ENCODE measurements around the gene HDAC5. TPM values are rescaled to one million over a fixed set of nuclear protein-coding genes. Genes with fewer than 3 reads are reported as not detected.

The HDAC5 gene
- total and polyA plus RNA-seq, 2 donors (not counting 1 experiment from before 2014, with no cell fraction given), result 31.3 to 125 TPM

DNA sequence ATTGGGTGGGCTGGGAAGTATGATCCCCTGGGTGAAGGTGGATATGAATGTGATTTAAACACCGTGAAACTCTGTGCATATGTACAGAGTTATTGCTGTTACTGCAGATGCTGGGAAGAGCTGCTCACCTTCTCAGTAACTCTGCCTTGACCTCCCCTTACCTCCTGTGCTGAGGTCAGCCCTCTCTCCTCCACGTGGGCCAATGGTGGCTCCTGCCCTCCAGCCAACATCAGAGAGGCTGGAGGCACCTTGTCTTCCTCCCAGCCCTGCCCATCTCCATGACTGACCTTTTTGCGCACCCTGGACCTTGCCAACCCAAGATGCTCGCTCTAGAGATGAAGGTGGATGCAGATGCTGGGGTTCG is 46.7 kb upstream of the HDAC5 start:
- Histone ChIP-seq H3K9me3 (ENCODE audit: control insufficient read depth, insufficient read depth, low read depth, low read length) (no peaks in the 10 kb centered on the region), H4K20me1 (ENCODE audit: control insufficient read depth, extremely low read depth, insufficient read depth, low read length) (no peaks in the 10 kb centered on the region), H3K27ac (ENCODE audit: insufficient read depth, low read length) (no peak overlapping the region), H3K4me1 (ENCODE audit: control insufficient read depth, extremely low read depth, insufficient read depth, low read length) (peaks cover 7% of the 10 kb centered on the region), H3K36me3 (ENCODE audit: control insufficient read depth, insufficient read depth, low read length) (no peaks in the 10 kb centered on the region), H3K79me2 (ENCODE audit: control insufficient read depth, insufficient read depth, low read length) (no peaks in the 10 kb centered on the region), H3K4me3 (replicated peaks in 1 of 4; ENCODE audit: control extremely low read depth in 1 of 4, insufficient read depth in 1 of 4, low read depth in 3 of 4, low read length in 4 of 4) (peak overlapping the region in 1 of 4 experiments; percentile 50), H2AFZ (ENCODE audit: low read length) (no peak overlapping the region), H3K27me3 (ENCODE audit: control insufficient read depth, insufficient read depth, low read length) (no peaks in the 10 kb centered on the region), H3K4me2 (ENCODE audit: extremely low read depth, insufficient read depth, low read length) (peak overlapping the region; percentile 59), H3K9ac (ENCODE audit: insufficient read depth, low read length) (no peak overlapping the region)
- no peak for DNase-seq (ENCODE audit: low read depth in 2 of 2)
- TF ChIP-seq EZH2 (IDR thresholded peaks at IDR 0.05; ENCODE audit: low read length, missing control alignments), result no peak
- no peak for TF ChIP-seq CTCF (conservative IDR thresholded peaks at IDR 0.05 in 1 of 2, IDR thresholded peaks at IDR 0.05 in 1 of 2; ENCODE audit: low read depth in 1 of 2, low read length in 2 of 2)

GRCh38 chr17:44167181-44167861 is 43.9 kb upstream of the HDAC5 start:
- H4K20me1 ChIP-seq (ENCODE audit: control insufficient read depth, extremely low read depth, insufficient read depth, low read length), result no peaks in the 10 kb centered on the region
- H2AFZ ChIP-seq (ENCODE audit: low read length), result no peak overlapping the region
- no peak overlapping the region for H3K4me2 ChIP-seq (ENCODE audit: extremely low read depth, insufficient read depth, low read length)
- TF ChIP-seq EZH2 (IDR thresholded peaks at IDR 0.05; ENCODE audit: low read length, missing control alignments) (no peak), CTCF (conservative IDR thresholded peaks at IDR 0.05 in 1 of 2, IDR thresholded peaks at IDR 0.05 in 1 of 2; ENCODE audit: low read depth in 1 of 2, low read length in 2 of 2) (no peak)
- no peaks in the 10 kb centered on the region for H3K9me3 ChIP-seq (ENCODE audit: control insufficient read depth, insufficient read depth, low read depth, low read length)
- H3K79me2 ChIP-seq (ENCODE audit: control insufficient read depth, insufficient read depth, low read length), result no peaks in the 10 kb centered on the region
- DNase-seq (ENCODE audit: low read depth in 2 of 2), result no peak
- H3K36me3 ChIP-seq (ENCODE audit: control insufficient read depth, insufficient read depth, low read length), result no peaks in the 10 kb centered on the region
- no peaks in the 10 kb centered on the region for H3K27me3 ChIP-seq (ENCODE audit: control insufficient read depth, insufficient read depth, low read length)
- H3K4me3 ChIP-seq (replicated peaks in 1 of 4; ENCODE audit: control extremely low read depth in 1 of 4, insufficient read depth in 1 of 4, low read depth in 3 of 4, low read length in 4 of 4), result no peak overlapping the region
- H3K4me1 ChIP-seq (ENCODE audit: control insufficient read depth, extremely low read depth, insufficient read depth, low read length), result peaks cover 7% of the 10 kb centered on the region
- no peak overlapping the region for H3K27ac ChIP-seq (ENCODE audit: insufficient read depth, low read length)
- no peak overlapping the region for H3K9ac ChIP-seq (ENCODE audit: insufficient read depth, low read length)

GRCh38 chr17:44164476-44164875 is 41.0 kb upstream of the HDAC5 start:
- TF ChIP-seq EZH2 (IDR thresholded peaks at IDR 0.05; ENCODE audit: low read length, missing control alignments), result no peak
- no peak for TF ChIP-seq CTCF (conservative IDR thresholded peaks at IDR 0.05 in 1 of 2, IDR thresholded peaks at IDR 0.05 in 1 of 2; ENCODE audit: low read depth in 1 of 2, low read length in 2 of 2)
- Histone ChIP-seq H3K9me3 (ENCODE audit: control insufficient read depth, insufficient read depth, low read depth, low read length) (no peaks in the 10 kb centered on the region), H4K20me1 (ENCODE audit: control insufficient read depth, extremely low read depth, insufficient read depth, low read length) (no peaks in the 10 kb centered on the region), H2AFZ (ENCODE audit: low read length) (no peak overlapping the region), H3K36me3 (ENCODE audit: control insufficient read depth, insufficient read depth, low read length) (peaks cover 1% of the 10 kb centered on the region), H3K9ac (ENCODE audit: insufficient read depth, low read length) (no peak overlapping the region), H3K27ac (ENCODE audit: insufficient read depth, low read length) (no peak overlapping the region), H3K79me2 (ENCODE audit: control insufficient read depth, insufficient read depth, low read length) (no peaks in the 10 kb centered on the region), H3K4me1 (ENCODE audit: control insufficient read depth, extremely low read depth, insufficient read depth, low read length) (no peaks in the 10 kb centered on the region), H3K4me2 (ENCODE audit: extremely low read depth, insufficient read depth, low read length) (no peak overlapping the region), H3K27me3 (ENCODE audit: control insufficient read depth, insufficient read depth, low read length) (no peaks in the 10 kb centered on the region), H3K4me3 (replicated peaks in 1 of 4; ENCODE audit: control extremely low read depth in 1 of 4, insufficient read depth in 1 of 4, low read depth in 3 of 4, low read length in 4 of 4) (no peak overlapping the region)
- no peak for DNase-seq (ENCODE audit: low read depth in 2 of 2)
